ENCODE results near the gene INPP5D.

- TF ChIP-seq CTCF (IDR thresholded peaks at IDR 0.05; ENCODE audit: borderline replicate concordance, extremely low read depth, low read length, poor library complexity, severe bottlenecking) = no peak
- no peak for TF ChIP-seq EZH2 (IDR thresholded peaks at IDR 0.05; ENCODE audit: borderline replicate concordance, low read depth, low read length, severe bottlenecking)
Measured at GRCh38 chr2:233090879-233091278, 30.7 kb downstream of the INPP5D start.
